ENCODE results near the gene ATXN7L1.

The ATXN7L1 gene

GRCh38 chr7:105799677-105800076 is 76.7 kb downstream of the ATXN7L1 start:
- no peak for TF ChIP-seq CTCF (IDR thresholded peaks at IDR 0.05; ENCODE audit: low read depth, low read length, missing control alignments)
- no peak for DNase-seq (ENCODE audit: extremely low read depth, low read depth)

GRCh38 chr7:105799006-105799405 is 77.4 kb downstream of the ATXN7L1 start:
- no peak for TF ChIP-seq CTCF (IDR thresholded peaks at IDR 0.05; ENCODE audit: low read depth, low read length, missing control alignments)
- DNase-seq (ENCODE audit: extremely low read depth, low read depth): no peak
- no peak overlapping the region for H3K4me3 ChIP-seq (replicated peaks; ENCODE audit: low read depth, low read length)

More at GRCh38 chr7:105799677-105800076, 76.7 kb downstream of the ATXN7L1 start:
- H3K4me3 ChIP-seq (replicated peaks; ENCODE audit: low read depth, low read length): no peak overlapping the region

- no peak for DNase-seq (ENCODE audit: extremely low read depth, low read depth)
- no peak for TF ChIP-seq CTCF (IDR thresholded peaks at IDR 0.05; ENCODE audit: low read depth, low read length, missing control alignments)
Measured at GRCh38 chr7:105797652-105798051, 78.7 kb downstream of the ATXN7L1 start.

GRCh38 chr7:105796365-105796764 is 80.0 kb downstream of the ATXN7L1 start:
- no peak for TF ChIP-seq CTCF (IDR thresholded peaks at IDR 0.05; ENCODE audit: low read depth, low read length, missing control alignments)
- DNase-seq (ENCODE audit: extremely low read depth, low read depth): no peak

More at GRCh38 chr7:105797652-105798051, 78.7 kb downstream of the ATXN7L1 start:
- H3K4me3 ChIP-seq (replicated peaks; ENCODE audit: low read depth, low read length): no peak overlapping the region

GRCh38 chr7:105794741-105795729 is 81.4 kb downstream of the ATXN7L1 start:
- H3K4me3 ChIP-seq (replicated peaks; ENCODE audit: low read depth, low read length): no peak overlapping the region
- no peak for DNase-seq (ENCODE audit: extremely low read depth, low read depth)
- TF ChIP-seq CTCF (IDR thresholded peaks at IDR 0.05; ENCODE audit: low read depth, low read length, missing control alignments): no peak

More at GRCh38 chr7:105796365-105796764, 80.0 kb downstream of the ATXN7L1 start:
- no peak overlapping the region for H3K4me3 ChIP-seq (replicated peaks; ENCODE audit: low read depth, low read length)

- no peak overlapping the region for H3K4me3 ChIP-seq (replicated peaks; ENCODE audit: low read depth, low read length)
- no peak for TF ChIP-seq CTCF (IDR thresholded peaks at IDR 0.05; ENCODE audit: low read depth, low read length, missing control alignments)
- no peak for DNase-seq (ENCODE audit: extremely low read depth, low read depth)
Measured at GRCh38 chr7:105792488-105793370, 83.7 kb downstream of the ATXN7L1 start.

Measured in HFF-Myc (cell line).